Left hindlimb (tissue), 1 donor: ENCODE measurements around the gene GPA33.
A peak's percentile ranks its signal among the peaks of the same experiment; 100 is the strongest.
"Not testable (repeated sequence)": the region's sequence is repeated elsewhere in the genome, so short reads cannot be mapped to it uniquely, and the experiment has no call there.

ENCODE experiments used
- DNase-seq: peaks from one replicate; pipeline ENCODE4 v3.0.0-alpha.2; 2018

Gene GPA33

GRCh38 chr1:167054531-167054930 is 35.6 kb downstream of the GPA33 start:
- no peak for DNase-seq

DNA sequence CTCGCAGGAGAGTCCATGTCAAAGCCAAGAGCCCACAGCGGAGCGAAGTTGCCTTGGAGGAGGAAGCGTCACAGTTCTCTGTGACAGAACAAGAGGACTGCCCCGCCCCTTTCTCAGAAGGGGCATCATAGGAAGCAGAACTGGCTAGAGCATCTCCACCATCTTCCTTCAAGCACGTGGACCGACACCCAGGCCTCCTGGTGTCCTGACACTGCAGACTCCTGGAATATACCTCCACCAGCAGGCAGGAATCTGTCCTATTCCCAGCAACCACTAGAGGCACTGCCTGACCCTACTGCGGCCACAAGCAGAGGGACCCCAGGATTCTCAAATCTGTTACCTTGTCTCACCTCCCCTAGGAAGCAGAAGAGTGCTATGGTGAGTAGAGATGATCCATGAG is 37.8 kb downstream of the GPA33 start:
- no peak for DNase-seq

- no peak for DNase-seq
Measured at GRCh38 chr1:167051907-167052306, 38.3 kb downstream of the GPA33 start.

- peak; percentile 71 for DNase-seq
Measured at GRCh38 chr1:167043752-167044488, 46.3 kb downstream of the GPA33 start.

DNA sequence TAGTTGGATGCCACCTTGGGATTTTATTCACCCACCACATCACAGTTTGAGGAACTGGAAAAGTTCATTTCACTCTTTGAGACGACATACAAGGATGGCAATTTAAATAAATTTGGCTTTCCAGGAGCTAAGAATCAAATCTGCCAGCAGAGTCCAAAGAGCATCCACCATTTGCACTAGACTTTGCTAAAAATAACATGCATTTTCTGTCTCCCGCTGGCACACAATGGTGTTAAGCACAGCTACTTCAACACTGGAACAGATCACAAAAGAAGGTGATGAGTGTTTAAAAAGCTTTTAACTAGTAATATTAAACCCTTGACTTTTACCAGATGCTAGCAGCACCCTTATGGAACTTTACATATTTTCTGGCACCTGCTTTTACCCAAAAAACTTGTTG is 56.5 kb downstream of the GPA33 start:
- DNase-seq, result no peak

DNA sequence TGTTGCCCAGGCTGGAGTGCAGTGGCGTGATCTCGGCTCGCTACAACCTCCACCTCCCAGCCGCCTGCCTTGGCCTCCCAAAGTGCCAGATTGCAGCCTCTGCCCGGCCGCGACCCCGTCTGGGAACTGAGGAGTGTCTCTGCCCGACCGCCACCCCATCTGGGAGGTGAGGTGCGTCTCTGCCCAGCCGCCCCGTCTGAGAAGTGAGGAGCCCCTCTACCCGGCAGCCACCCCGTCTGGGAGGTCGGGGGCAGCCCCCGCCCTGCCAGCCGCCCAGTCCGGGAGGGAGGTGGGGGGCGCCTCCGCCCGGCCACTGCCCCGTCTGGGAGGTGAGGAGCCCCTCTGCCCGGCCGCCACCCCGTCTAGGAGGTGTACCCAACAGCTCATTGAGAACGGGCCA is 60.6 kb downstream of the GPA33 start:
- not testable (repeated sequence) for DNase-seq

- no peak for DNase-seq
Measured at GRCh38 chr1:167022384-167022783, 67.8 kb downstream of the GPA33 start.

DNA sequence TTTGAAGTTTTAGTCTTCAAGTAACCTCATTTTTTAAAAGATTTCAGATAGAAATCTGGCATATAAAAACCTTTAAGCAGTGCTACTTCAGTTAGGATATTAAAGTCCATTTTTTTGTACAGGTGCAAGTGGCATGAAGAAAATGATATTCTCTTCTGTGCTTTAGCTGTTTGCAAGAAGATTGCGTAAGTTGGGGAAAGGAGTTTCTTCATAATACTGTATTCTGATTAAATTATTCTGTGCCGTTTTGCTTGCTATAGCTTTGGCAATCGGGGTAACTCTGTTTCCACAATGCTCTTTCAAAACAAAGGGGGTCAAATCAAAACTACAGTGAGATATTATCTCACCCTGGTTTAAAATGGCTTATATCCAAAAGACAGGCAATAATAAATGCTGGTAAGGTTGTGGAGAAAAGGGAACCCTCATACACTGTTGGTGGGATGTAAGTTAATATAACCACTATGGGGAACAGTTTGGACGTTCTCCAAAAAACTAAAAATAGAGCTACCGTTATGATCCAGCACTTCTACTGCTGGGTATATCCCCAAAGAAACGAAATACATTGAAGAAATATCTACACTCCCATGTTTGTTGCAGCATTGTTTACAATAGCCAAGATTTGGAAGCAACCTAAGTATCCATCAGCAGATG is 74.0 kb downstream of the GPA33 start:
- no peak for DNase-seq

DNA sequence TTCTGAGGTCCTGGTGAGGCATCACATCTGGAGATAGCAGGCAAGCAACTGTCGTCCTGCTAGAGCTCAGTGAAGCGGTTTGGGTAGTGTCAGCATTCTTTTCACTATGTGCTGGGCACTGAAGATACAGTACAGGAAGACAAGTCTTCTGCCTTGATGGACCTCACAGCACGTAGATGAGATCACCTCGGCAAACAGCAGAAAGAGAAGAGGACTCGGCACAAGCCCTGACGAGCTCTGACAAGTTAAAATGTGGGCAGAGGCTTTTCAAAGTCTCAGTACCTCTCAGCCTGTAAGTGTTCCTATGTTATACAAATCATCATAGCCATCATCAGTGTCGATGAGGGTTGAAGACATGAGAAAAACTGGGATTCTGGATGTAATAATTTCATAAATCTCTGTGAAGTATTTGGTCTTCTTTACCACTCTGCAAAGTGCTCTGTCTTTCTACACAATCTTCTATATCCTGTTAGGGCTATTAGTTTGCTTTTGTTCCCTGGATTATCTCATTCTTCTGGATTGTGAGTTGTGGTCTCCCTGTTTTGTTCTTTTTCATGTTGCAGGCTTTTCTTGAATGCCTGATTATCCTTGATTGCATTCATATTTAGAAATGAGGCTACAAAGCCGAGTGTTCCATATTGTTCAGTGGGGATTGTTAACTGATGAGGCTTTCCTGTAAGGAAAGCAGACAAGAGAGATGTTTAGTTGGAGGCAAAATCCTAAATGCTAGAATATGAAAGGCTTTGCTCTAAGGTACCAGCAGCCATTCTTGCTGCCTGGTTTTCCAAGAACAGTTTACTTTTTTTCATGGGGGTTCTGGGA is 76.9 kb downstream of the GPA33 start:
- DNase-seq, result no peak

GRCh38 chr1:167012570-167012969 is 77.6 kb downstream of the GPA33 start:
- DNase-seq, result no peak

DNA sequence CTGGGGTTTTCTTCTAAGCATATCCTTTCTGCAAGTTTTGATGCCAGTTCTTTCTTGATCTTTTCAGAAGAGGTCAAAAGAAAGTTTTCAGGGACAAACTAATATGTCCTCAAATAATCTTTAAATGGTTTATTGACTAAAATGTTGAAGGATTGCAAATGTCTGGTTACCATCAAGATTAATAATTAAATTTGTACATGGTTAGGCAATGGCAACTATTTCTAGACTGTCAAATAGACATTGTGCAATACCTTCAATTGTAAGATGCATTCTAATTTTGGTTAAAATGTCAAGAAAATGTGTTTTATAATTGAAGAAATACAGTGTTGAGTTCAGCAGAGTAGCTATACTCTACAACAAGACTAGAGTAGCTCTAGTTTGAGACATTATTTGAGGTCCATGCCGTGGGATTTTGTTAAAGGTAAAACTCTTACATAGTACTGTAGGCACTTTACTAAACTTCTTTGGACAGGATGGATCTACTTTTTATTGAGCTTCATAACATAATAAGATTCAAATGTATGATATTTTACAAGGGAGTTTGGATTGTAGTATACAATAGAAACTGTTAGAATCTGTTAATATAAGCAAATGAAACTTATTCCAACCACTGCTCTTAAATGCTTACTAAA is 78.5 kb downstream of the GPA33 start:
- DNase-seq, result no peak

DNA sequence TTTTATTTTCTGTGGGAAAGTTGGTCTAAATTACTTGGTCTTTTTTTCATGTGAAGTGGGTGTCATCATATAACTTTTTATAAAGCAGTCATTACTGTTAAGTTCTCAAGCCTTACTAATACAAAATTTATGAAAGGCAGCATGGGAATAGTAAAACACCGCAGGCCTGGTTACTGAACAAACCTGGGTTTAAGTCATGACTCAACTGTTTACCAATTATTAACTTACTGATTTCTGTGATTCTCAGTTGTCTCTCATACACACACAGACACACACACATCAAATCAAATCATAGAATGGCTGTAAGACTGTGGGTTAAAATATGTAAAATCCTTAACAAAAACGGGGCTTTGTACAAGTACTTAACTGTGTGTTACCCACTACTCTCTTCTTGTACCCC is 86.5 kb downstream of the GPA33 start:
- DNase-seq, result no peak
